ENCODE measurements around the gene OR2M7. TPM values are rescaled to one million over a fixed set of nuclear protein-coding genes. Genes with fewer than 3 reads are reported as not detected.
"Not testable (repeated sequence)": the region's sequence is repeated elsewhere in the genome, so short reads cannot be mapped to it uniquely, and the experiment has no call there.

Gene OR2M7
- not detected for total RNA-seq

GRCh38 chr1:248324468-248324867 is at the start of gene OR2M7:
Gene OR2M7, minus strand, starts transcription at chr1:248324568. Its CDS starts 0 bp downstream, at chr1:248324568.
- DNase-seq (ENCODE audit: low spot score) = no peak

- DNase-seq (ENCODE audit: low spot score) = no peak
These were observed 49.4 kb upstream of the OR2M7 start for GRCh38 chr1:248373761-248374160.

GRCh38 chr1:248372394-248372793 is 48.0 kb upstream of the OR2M7 start:
- no peak for DNase-seq (ENCODE audit: low spot score)

GRCh38 chr1:248366609-248367008 is 42.2 kb upstream of the OR2M7 start:
- no peak for DNase-seq (ENCODE audit: low spot score)

GRCh38 chr1:248361121-248361715 is 36.9 kb upstream of the OR2M7 start, which contains the start of gene OR2T4:
Gene OR2T4, plus strand, starts transcription at chr1:248361665. Its CDS starts 0 bp downstream, at chr1:248361665.
- DNase-seq (ENCODE audit: low spot score) = no peak

- no peak for DNase-seq (ENCODE audit: low spot score)
These were observed 35.0 kb upstream of the OR2M7 start for GRCh38 chr1:248359415-248359814.

- DNase-seq (ENCODE audit: low spot score) = no peak
These were observed 24.1 kb upstream of the OR2M7 start, which contains the start of gene OR14C36 for GRCh38 chr1:248348475-248348874. Gene OR14C36, plus strand, starts transcription at chr1:248348775. Its CDS starts 0 bp downstream, at chr1:248348775.

GRCh38 chr1:248343451-248343850 is 19.1 kb upstream of the OR2M7 start:
- DNase-seq (ENCODE audit: low spot score) = no peak

- DNase-seq (ENCODE audit: low spot score) = no peak
These were observed 7.6 kb downstream of the OR2M7 start for GRCh38 chr1:248316796-248317195.

- DNase-seq (ENCODE audit: low spot score) = not testable (repeated sequence)
These were observed 17.6 kb downstream of the OR2M7 start for GRCh38 chr1:248306740-248307139.

- no peak for DNase-seq (ENCODE audit: low spot score)
These were observed 18.3 kb downstream of the OR2M7 start for GRCh38 chr1:248306103-248306502.

- DNase-seq (ENCODE audit: low spot score) = not testable (repeated sequence)
These were observed 18.7 kb downstream of the OR2M7 start for GRCh38 chr1:248305672-248306071.

- DNase-seq (ENCODE audit: low spot score) = no peak
These were observed 21.0 kb downstream of the OR2M7 start, which contains the start of gene OR2T12 for GRCh38 chr1:248303324-248303723. Gene OR2T12, minus strand, starts transcription at chr1:248303424. Its CDS starts 7,846 bp downstream, at chr1:248295578.

GRCh38 chr1:248288391-248288790 is 36.0 kb downstream of the OR2M7 start:
- DNase-seq (ENCODE audit: low spot score) = no peak

GRCh38 chr1:248277876-248278275 is 46.5 kb downstream of the OR2M7 start, which contains the start of gene OR2T33:
Gene OR2T33, minus strand, starts transcription at chr1:248277976. Its CDS starts 4,162 bp downstream, at chr1:248273814.
- no peak for DNase-seq (ENCODE audit: low spot score)

Other genes starting within 250 kb of the OR2M7 start
- gene OR2L13, start 229.4 kb downstream of the OR2M7 start, total RNA-seq = not detected
- gene OR2M5, start 179.4 kb downstream of the OR2M7 start, total RNA-seq = not detected
- not detected for gene OR2M2, start 149.7 kb downstream of the OR2M7 start, total RNA-seq
- gene OR2M3, start 127.3 kb downstream of the OR2M7 start, total RNA-seq = not detected
- gene OR2M4, start 93.2 kb downstream of the OR2M7 start, total RNA-seq = not detected
- gene OR2T33, start 46.6 kb downstream of the OR2M7 start, total RNA-seq = not detected
- gene OR2T12, start 21.1 kb downstream of the OR2M7 start, total RNA-seq = not detected
- not detected for gene OR14C36, start 24.2 kb upstream of the OR2M7 start, total RNA-seq
- gene OR2T4, start 37.1 kb upstream of the OR2M7 start, total RNA-seq = not detected
- gene OR2T6, start 51.2 kb upstream of the OR2M7 start, total RNA-seq = not detected
- gene OR2T1, start 78.5 kb upstream of the OR2M7 start, total RNA-seq = not detected
- gene OR2T2, start 121.1 kb upstream of the OR2M7 start, total RNA-seq = not detected
- not detected for gene OR2T3, start 148.8 kb upstream of the OR2M7 start, total RNA-seq
- gene OR2T5, start 164.0 kb upstream of the OR2M7 start, total RNA-seq = not detected
- not detected for gene OR2G6, start 183.5 kb upstream of the OR2M7 start, total RNA-seq
- gene OR2T29, start 238.2 kb upstream of the OR2M7 start, total RNA-seq = not detected

Data from ureter (tissue), 1 donor.